ENCODE results near the gene CASTOR1. TPM values are rescaled to one million over a fixed set of nuclear protein-coding genes. Genes with fewer than 3 reads are reported as not detected.

The CASTOR1 gene
- total RNA-seq, 1 donor from 2014 or later: 55.9 TPM

- H3K9me3 ChIP-seq: no peaks in the 10 kb centered on the region
- no peak for DNase-seq (ENCODE audit: low spot score in 2 of 2)
- H3K36me3 ChIP-seq: peaks cover 7 to 23% of the 10 kb centered on the region in 2 donors
- peak overlapping the region in 1 of 2 donors; percentile 79 for H3K27ac ChIP-seq
- intact Hi-C loops (cut with DNase I): loop anchor here (1.0 to 5.0 kb wide), 3 partner anchors 28 to 726 kb away; partner anchors contain the start of genes NF2, RNF215 and SF3A1
- H3K27me3 ChIP-seq: no peaks in the 10 kb centered on the region
- no peak overlapping the region for H3K4me3 ChIP-seq
- H3K4me1 ChIP-seq: peaks cover 10 to 32% of the 10 kb centered on the region in 2 donors
- TF ChIP-seq CTCF (IDR thresholded peaks at IDR 0.05): no peak
Observed at GRCh38 chr22:30327864-30328345, 38.6 kb upstream of the CASTOR1 start.

GRCh38 chr22:30326706-30327362 lies 37.5 kb upstream of the CASTOR1 start, which contains the start of gene TBC1D10A:
Gene TBC1D10A (minus strand): TSS chr22:30326941. CDS start chr22:30326881, 60 bp downstream.
- Histone ChIP-seq H3K36me3 (peaks cover 0 to 15% of the 10 kb centered on the region in 2 donors), H3K27ac (peak within 1 kb of the TSS; percentile 94 to 95), H3K27me3 (no peaks in the 10 kb centered on the region), H3K4me1 (peaks cover 10 to 39% of the 10 kb centered on the region in 2 donors), H3K4me3 (peak within 1 kb of the TSS; percentile 95 to 100), H3K9me3 (no peaks in the 10 kb centered on the region)
- intact Hi-C loops (cut with DNase I): loop anchor here (1.0 to 5.0 kb wide), 4 partner anchors 23 to 725 kb away; partner anchors contain the start of genes NF2 and SF3A1
- TF ChIP-seq CTCF (IDR thresholded peaks at IDR 0.05): no peak
- peak; percentile 80 to 95 for DNase-seq (ENCODE audit: low spot score in 2 of 2)

- H3K36me3 ChIP-seq: peaks cover 0 to 13% of the 10 kb centered on the region in 2 donors
- peak in 1 of 2 donors; percentile 72 for DNase-seq (ENCODE audit: low spot score in 2 of 2)
- H3K27me3 ChIP-seq: no peaks in the 10 kb centered on the region
- peaks cover 12 to 43% of the 10 kb centered on the region in 2 donors for H3K4me1 ChIP-seq
- peak overlapping the region; percentile 95 to 100 for H3K4me3 ChIP-seq
- intact Hi-C loops (cut with DNase I): loop anchor here (1.0 to 5.0 kb wide), 3 partner anchors 22 to 724 kb away; partner anchors contain the start of gene NF2
- H3K27ac ChIP-seq: peak overlapping the region; percentile 94 to 95
- TF ChIP-seq CTCF (IDR thresholded peaks at IDR 0.05): no peak
- H3K9me3 ChIP-seq: no peaks in the 10 kb centered on the region
Observed at GRCh38 chr22:30326255-30326705, 37.0 kb upstream of the CASTOR1 start.

GRCh38 chr22:30325724-30326254 lies 36.5 kb upstream of the CASTOR1 start:
- H3K4me3 ChIP-seq: peak overlapping the region; percentile 95 to 100
- no peak for TF ChIP-seq CTCF (IDR thresholded peaks at IDR 0.05)
- intact Hi-C loops (cut with DNase I): loop anchor here (1.0 to 5.0 kb wide), 4 partner anchors 15 to 723 kb away; partner anchors contain the start of gene NF2
- H3K27ac ChIP-seq: peak overlapping the region; percentile 94 to 95
- H3K9me3 ChIP-seq: no peaks in the 10 kb centered on the region
- H3K27me3 ChIP-seq: no peaks in the 10 kb centered on the region
- H3K4me1 ChIP-seq: peaks cover 17 to 48% of the 10 kb centered on the region in 2 donors
- peaks cover 0 to 11% of the 10 kb centered on the region in 2 donors for H3K36me3 ChIP-seq
- no peak for DNase-seq (ENCODE audit: low spot score in 2 of 2)

- peak overlapping the region; percentile 95 to 100 for H3K4me3 ChIP-seq
- no peaks in the 10 kb centered on the region for H3K27me3 ChIP-seq
- no peaks in the 10 kb centered on the region for H3K9me3 ChIP-seq
- H3K36me3 ChIP-seq: peaks cover 0 to 9% of the 10 kb centered on the region in 2 donors
- DNase-seq (ENCODE audit: low spot score in 2 of 2): peak; percentile 47 to 88
- no peak for TF ChIP-seq CTCF (IDR thresholded peaks at IDR 0.05)
- intact Hi-C loops (cut with DNase I): loop anchor here (2.0 to 5.0 kb wide), 2 partner anchors 14 to 723 kb away; partner anchors contain the start of gene NF2
- peak overlapping the region; percentile 94 to 95 for H3K27ac ChIP-seq
- H3K4me1 ChIP-seq: peaks cover 22 to 54% of the 10 kb centered on the region in 2 donors
Observed at GRCh38 chr22:30325065-30325720, 35.9 kb upstream of the CASTOR1 start.
